NB4 (cell line): ENCODE data around the gene DNAJB14.
A peak's percentile ranks its signal among the peaks of the same experiment; 100 is the strongest.

Source experiments
- DNase-seq: peaks from one replicate; pipeline ENCODE4 v3.0.0; 2010; ENCODE audit warnings: low read depth
- H3K4me3 ChIP-seq: one replicate; pipeline ENCODE4 v1.5.1; 2011; ENCODE audit warnings: mild to moderate bottlenecking, low read depth, low read length, moderate library complexity
- CTCF ChIP-seq: IDR thresholded peaks from one replicate; pipeline ENCODE4 v1.5.1; 2012; ENCODE audit warnings: low read depth, low read length
- MYC ChIP-seq: IDR thresholded peaks from 2 replicates; pipeline ENCODE4 v1.6.1; 2011; ENCODE audit warnings: low read depth, low read length
- POLR2A ChIP-seq: IDR thresholded peaks from 2 replicates; pipeline ENCODE4 v1.6.1; 2011; ENCODE audit warnings: mild to moderate bottlenecking; ENCODE audit not compliant: insufficient read length; ENCODE audit errors: extremely low read depth
- TF ChIP-seq, protein P1 (sequence below): IDR thresholded peaks from 2 replicates; pipeline ENCODE4 v1.6.1; 2011; ENCODE audit warnings: low read depth, low read length

DNAJB14 gene

DNA sequence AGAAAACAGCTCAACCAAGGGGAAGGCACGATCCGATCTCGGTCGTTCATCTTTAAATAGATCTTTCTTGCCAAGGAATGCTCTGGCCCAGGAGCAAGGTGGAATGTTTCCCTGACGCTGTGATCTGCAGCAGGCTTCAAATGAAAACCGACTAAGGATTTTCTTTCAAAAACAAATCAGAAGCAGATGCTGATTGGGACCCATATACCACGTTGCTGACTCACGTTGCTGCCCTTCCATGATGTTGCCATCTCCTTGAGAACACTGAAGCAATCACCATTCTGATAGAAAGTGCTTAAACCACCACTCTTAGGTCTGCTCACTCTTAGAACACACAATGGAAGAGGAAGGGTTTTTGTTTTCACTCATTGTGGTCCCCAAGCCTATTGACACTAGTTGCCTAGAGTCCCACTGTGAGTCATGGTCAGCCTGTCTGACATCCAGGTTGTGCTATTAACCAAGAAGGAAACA is 78.3 kb downstream of the DNAJB14 start:
- no peak for DNase-seq
- no peak overlapping the region for H3K4me3 ChIP-seq
- TF ChIP-seq, protein P1, sequence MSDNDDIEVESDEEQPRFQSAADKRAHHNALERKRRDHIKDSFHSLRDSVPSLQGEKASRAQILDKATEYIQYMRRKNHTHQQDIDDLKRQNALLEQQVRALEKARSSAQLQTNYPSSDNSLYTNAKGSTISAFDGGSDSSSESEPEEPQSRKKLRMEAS = no peak
- no peak for TF ChIP-seq POLR2A

GRCh38 chr4:99863804-99864203 is 82.6 kb downstream of the DNAJB14 start:
- TF ChIP-seq MYC = no peak
- TF ChIP-seq POLR2A = no peak
- no peak for TF ChIP-seq CTCF
- TF ChIP-seq, protein P1 = no peak
- no peak for DNase-seq
- no peak overlapping the region for H3K4me3 ChIP-seq

DNA sequence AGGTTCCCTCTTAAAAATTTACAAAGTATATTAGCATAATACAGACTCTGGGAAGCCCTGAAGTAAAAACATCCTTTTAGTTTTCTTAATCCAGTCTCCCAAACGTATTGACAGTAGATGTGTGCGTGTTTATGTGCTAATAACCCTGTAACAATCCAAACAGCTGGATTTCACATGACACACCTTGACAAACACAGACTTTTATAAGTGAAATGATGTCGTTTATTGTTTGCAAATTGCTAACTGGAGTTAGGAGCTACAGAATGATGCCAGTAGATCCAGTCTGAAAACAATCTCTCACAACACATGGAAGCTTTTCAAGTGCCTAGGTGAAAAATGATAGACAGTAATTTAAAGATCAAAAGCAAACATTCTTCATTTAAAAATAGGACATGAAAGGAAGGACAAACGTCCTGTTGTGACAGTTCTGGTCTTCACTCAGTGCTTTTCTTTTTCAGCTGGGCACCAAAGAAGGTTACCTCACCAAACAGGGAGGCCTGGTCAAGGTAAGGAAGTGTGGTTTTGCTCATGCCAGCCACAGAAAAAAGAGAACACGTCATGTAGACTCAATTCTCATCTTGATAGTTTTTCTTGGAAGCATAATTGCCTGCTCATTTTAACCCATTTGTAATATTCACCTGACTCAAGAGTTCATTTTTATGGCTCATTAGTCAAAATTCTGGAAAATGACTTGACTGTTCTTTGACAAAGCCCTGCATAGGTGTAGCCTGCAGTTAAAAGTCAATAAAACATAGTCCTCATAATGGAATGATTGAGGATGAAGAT is 85.1 kb downstream of the DNAJB14 start:
- TF ChIP-seq MYC (no peak), POLR2A (no peak), CTCF (no peak)
- TF ChIP-seq, protein P1 = no peak
- DNase-seq = peak; percentile 31
- no peak overlapping the region for H3K4me3 ChIP-seq

DNA sequence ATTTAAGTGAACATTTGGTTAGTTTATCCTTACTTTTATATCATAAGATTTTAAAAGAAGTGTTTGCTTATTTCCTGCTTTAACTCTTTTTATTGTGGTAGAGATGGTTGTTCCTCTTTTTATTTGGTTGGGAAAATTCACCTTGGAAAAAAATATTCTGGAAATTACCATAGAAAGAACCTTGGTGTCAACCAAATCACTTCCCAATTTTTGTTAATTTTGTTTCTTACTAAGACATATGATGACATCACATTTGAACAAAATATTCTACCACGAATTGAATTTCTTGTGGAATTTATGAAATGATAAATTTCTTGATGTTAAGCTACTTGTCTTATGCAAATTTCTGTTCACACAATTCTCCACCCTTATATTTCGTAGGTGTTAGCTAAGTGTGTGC is 85.9 kb downstream of the DNAJB14 start:
- DNase-seq = no peak
- no peak overlapping the region for H3K4me3 ChIP-seq
- no peak for TF ChIP-seq MYC
- no peak for TF ChIP-seq CTCF
- no peak for TF ChIP-seq POLR2A
- TF ChIP-seq, protein P1 = no peak

DNA sequence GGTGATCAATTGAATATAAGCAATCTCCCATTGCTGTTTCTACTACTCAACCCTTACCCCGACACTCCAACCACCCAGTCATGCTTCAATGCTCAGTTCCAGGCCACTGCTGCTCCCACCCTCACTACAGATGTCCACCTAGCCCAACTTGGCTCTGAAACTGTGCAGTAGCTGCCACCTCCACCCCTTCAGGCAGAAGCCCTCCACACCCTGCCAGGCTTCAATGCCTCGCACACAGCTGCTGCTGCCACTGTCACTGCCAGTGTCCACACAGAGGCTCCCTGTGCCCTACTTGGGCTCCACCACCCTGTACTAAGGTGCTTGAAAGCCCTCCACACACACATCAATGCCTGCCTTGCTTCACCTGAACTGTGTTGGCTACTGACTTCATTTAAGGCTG is 86.8 kb downstream of the DNAJB14 start:
- H3K4me3 ChIP-seq = no peak overlapping the region
- no peak for DNase-seq
- TF ChIP-seq CTCF (no peak), MYC (no peak), POLR2A (no peak)
- TF ChIP-seq, protein P1 = no peak

DNA sequence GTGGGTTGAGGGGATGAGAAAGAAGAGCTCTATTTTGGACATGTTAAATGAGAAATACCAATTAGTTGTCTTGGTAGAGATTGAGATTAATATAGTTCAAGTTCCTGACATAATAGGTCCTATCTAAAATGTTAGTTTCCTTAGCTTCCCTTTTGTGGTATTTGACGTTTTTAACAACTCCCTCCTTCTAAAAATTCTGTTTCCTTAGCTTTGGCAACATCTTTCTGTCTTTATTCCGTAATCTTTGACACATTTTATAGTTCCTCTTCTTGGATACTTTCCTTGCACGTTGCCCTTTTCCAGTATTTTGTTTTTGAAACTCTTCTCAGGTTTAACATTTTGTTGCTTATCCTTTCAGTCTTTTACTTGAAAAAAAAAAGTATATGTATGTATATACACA is 89.1 kb downstream of the DNAJB14 start:
- peak; percentile 62 for DNase-seq
- TF ChIP-seq MYC = no peak
- TF ChIP-seq, protein P1 = no peak
- TF ChIP-seq CTCF = no peak
- no peak for TF ChIP-seq POLR2A
- H3K4me3 ChIP-seq = peak overlapping the region; percentile 25
